ENCODE results near the gene FAM216B.

GRCh38 chr13:42777467-42777866 lies 3.9 kb upstream of the FAM216B start:
- TF ChIP-seq REST (IDR thresholded peaks at IDR 0.05; ENCODE audit: unreplicated experiment), result no peak
- no peak for TF ChIP-seq CTCF (conservative IDR thresholded peaks at IDR 0.05; ENCODE audit: low read depth in 2 of 2)
- no peak for TF ChIP-seq JUNB (IDR thresholded peaks at IDR 0.05; ENCODE audit: unreplicated experiment)
- no peak for TF ChIP-seq POLR2AphosphoS5 (IDR thresholded peaks at IDR 0.05; ENCODE audit: low read depth)
- no peak for TF ChIP-seq EZH2 (IDR thresholded peaks at IDR 0.05; ENCODE audit: low read depth, unreplicated experiment)
- no peak for TF ChIP-seq CREB1 (CRISPR knock-in tag; IDR thresholded peaks at IDR 0.05; ENCODE audit: low read depth)
- TF ChIP-seq ETS1 (IDR thresholded peaks at IDR 0.05), result no peak
- TF ChIP-seq EZH2phosphoT487 (IDR thresholded peaks at IDR 0.05; ENCODE audit: unreplicated experiment), result no peak
- no peak for TF ChIP-seq ZNF114 (CRISPR knock-in tag; IDR thresholded peaks at IDR 0.05)

Data from GM23338 (cell line).